Testis (tissue), 3 donors: ENCODE results near the gene PRR16. TPM values are rescaled to one million over a fixed set of nuclear protein-coding genes. Genes with fewer than 3 reads are reported as not detected.

Source experiments
- DNase-seq: peaks from one replicate; pipeline ENCODE4 v3.0.0-alpha.2; 2019
- H3K27ac ChIP-seq, 2 donors: fragments of 200-600 bp; sonication (generic); one replicate each; pipeline ENCODE4 v1.5.1; 2019
- H3K27me3 ChIP-seq: fragments of 200-600 bp; sonication (generic); one replicate; pipeline ENCODE4 v1.5.1; 2019
- H3K36me3 ChIP-seq: fragments of 200-600 bp; sonication (generic); one replicate; pipeline ENCODE4 v1.5.1; 2017; ENCODE audit warnings: low read depth; ENCODE audit errors: missing control alignments
- H3K4me1 ChIP-seq: fragments of 200-600 bp; sonication (generic); one replicate; pipeline ENCODE4 v1.5.1; 2019
- H3K4me3 ChIP-seq, 2 donors: fragments of 200-600 bp; sonication (generic); one replicate each; pipeline ENCODE4 v1.5.1; 2017 to 2019
- H3K9me3 ChIP-seq: fragments of 200-600 bp; sonication (generic); one replicate; pipeline ENCODE4 v1.5.1; 2017
- CTCF ChIP-seq, 3 experiments: fragments of 450-650 bp in 2 of 3; fragments of 200-600 bp in 1 of 3; sonication (generic) in 1 of 3; IDR thresholded peaks; one replicate each; pipeline ENCODE4 v1.5.1; 2016 to 2019; ENCODE audit warnings: antibody characterized with exemption in 3 of 3, mild to moderate bottlenecking in 2 of 3, moderate library complexity in 1 of 3
- POLR2A ChIP-seq: fragments of 450-650 bp; IDR thresholded peaks from one replicate; pipeline ENCODE4 v1.6.1; 2017; ENCODE audit warnings: antibody characterized with exemption, mild to moderate bottlenecking, moderate library complexity
- WGBS, 2 donors: methylation state at CpG; one replicate each; pipeline ENCODE4 v1.1.5; 2018; 5-methylcytosine and 5-hydroxymethylcytosine counted together
- intact Hi-C: fragments of 100-400 bp; cut with DNase I; formaldehyde crosslinking; loops from one replicate; pipeline ENCODE4 v1.15.1; 2023; ENCODE audit warnings: low total_unique reads
- polyA plus RNA-seq: library from polyadenylated mRNA; stranded (reverse); fragments of 350-450 nt; fragmentation: Illumina TruSeq; extraction: RNeasy Lipid Tissue Mini Kit (QIAGEN cat#74804); gene quantifications from one replicate; pipeline ENCODE4 v1.2.3, GENCODE V29; 2014; ENCODE audit warnings: low read depth, low replicate concordance; ENCODE audit not compliant: insufficient read depth
- total RNA-seq, 2 donors: library from RNA; depleted of rRNA; stranded (reverse); fragments of >200 nt; gene quantifications; one replicate each; pipeline ENCODE4 v1.2.3, GENCODE V29; 2016

Gene PRR16
- total and polyA plus RNA-seq, 3 donors from 2014 or later: 0.68 to 3.4 (median 1.5) TPM

GRCh38 chr5:120640778-120641177 is 176.7 kb downstream of the PRR16 start:
- Histone ChIP-seq H3K27me3 (no peaks in the 10 kb centered on the region), H3K27ac (no peak overlapping the region), H3K4me3 (no peak overlapping the region), H3K4me1 (no peaks in the 10 kb centered on the region), H3K9me3 (no peaks in the 10 kb centered on the region), H3K36me3 (no peaks in the 10 kb centered on the region)
- TF ChIP-seq POLR2A (no peak), CTCF (IDR thresholded peaks at IDR 0.05) (no peak)
- WGBS, 2 donors: 81 to 90% methylated on average over 3 of the region's 3 CpGs
- DNase-seq: no peak
- intact Hi-C loops: no loop called here

GRCh38 chr5:120644516-120644915 is 180.4 kb downstream of the PRR16 start:
- DNase-seq: no peak
- TF ChIP-seq CTCF (IDR thresholded peaks at IDR 0.05) (no peak), POLR2A (no peak)
- Histone ChIP-seq H3K27me3 (no peaks in the 10 kb centered on the region), H3K27ac (no peak overlapping the region), H3K9me3 (no peaks in the 10 kb centered on the region), H3K4me3 (no peak overlapping the region), H3K36me3 (no peaks in the 10 kb centered on the region), H3K4me1 (no peaks in the 10 kb centered on the region)
- intact Hi-C loops: no loop called here

GRCh38 chr5:120655828-120656435 is 191.8 kb downstream of the PRR16 start:
- H3K4me1 ChIP-seq: no peaks in the 10 kb centered on the region
- no peak overlapping the region for H3K4me3 ChIP-seq
- no peaks in the 10 kb centered on the region for H3K27me3 ChIP-seq
- WGBS, 2 donors: 49 to 50% methylated on average over 5 of the region's 5 CpGs
- DNase-seq: peak; percentile 79
- TF ChIP-seq CTCF (IDR thresholded peaks at IDR 0.05) (peak; percentile 31 to 67 (median 50)), POLR2A (no peak)
- no peaks in the 10 kb centered on the region for H3K9me3 ChIP-seq
- H3K27ac ChIP-seq: no peak overlapping the region
- intact Hi-C loops: no loop called here
- no peaks in the 10 kb centered on the region for H3K36me3 ChIP-seq

GRCh38 chr5:120657104-120657503 is 193.0 kb downstream of the PRR16 start:
- 24 to 29% methylated on average over 1 of the region's 1 CpG for WGBS, 2 donors
- no peak overlapping the region for H3K4me3 ChIP-seq
- H3K36me3 ChIP-seq: no peaks in the 10 kb centered on the region
- no peaks in the 10 kb centered on the region for H3K27me3 ChIP-seq
- TF ChIP-seq POLR2A: no peak
- no peak for TF ChIP-seq CTCF (IDR thresholded peaks at IDR 0.05)
- H3K9me3 ChIP-seq: no peaks in the 10 kb centered on the region
- no peak overlapping the region for H3K27ac ChIP-seq
- no peaks in the 10 kb centered on the region for H3K4me1 ChIP-seq
- no peak for DNase-seq
- intact Hi-C loops: no loop called here

- H3K36me3 ChIP-seq: no peaks in the 10 kb centered on the region
- H3K27ac ChIP-seq: no peak overlapping the region
- TF ChIP-seq POLR2A (no peak), CTCF (IDR thresholded peaks at IDR 0.05) (no peak)
- no peaks in the 10 kb centered on the region for H3K27me3 ChIP-seq
- no peaks in the 10 kb centered on the region for H3K4me1 ChIP-seq
- no peaks in the 10 kb centered on the region for H3K9me3 ChIP-seq
- DNase-seq: no peak
- H3K4me3 ChIP-seq: no peak overlapping the region
- intact Hi-C loops: no loop called here
Observed at GRCh38 chr5:120677481-120677880, 213.4 kb downstream of the PRR16 start.
